NCI-H1048 (cell line): ENCODE measurements around the gene ZNF513.
"Not testable (repeated sequence)": the region's sequence is repeated elsewhere in the genome, so short reads cannot be mapped to it uniquely, and the experiment has no call there.

Experiments
- DNase-seq: peaks from one replicate; lab custom pipeline; 2025; lab: John Stamatoyannopoulos, UW

ZNF513 gene

GRCh38 chr2:27356382-27357181 lies 24.0 kb downstream of the ZNF513 start, which contains the start of gene GTF3C2:
Gene GTF3C2 (minus strand): TSS chr2:27356764. CDS start chr2:27343554, 13,210 bp downstream.
- peak; percentile 94 for DNase-seq

GRCh38 chr2:27356056-27356381 lies 24.5 kb downstream of the ZNF513 start:
- no peak for DNase-seq

GRCh38 chr2:27354597-27354927 lies 26.0 kb downstream of the ZNF513 start:
- no peak for DNase-seq

- DNase-seq = no peak
Measured at GRCh38 chr2:27353762-27354596, 26.6 kb downstream of the ZNF513 start.

GRCh38 chr2:27353386-27353761 lies 27.2 kb downstream of the ZNF513 start:
- not testable (repeated sequence) for DNase-seq

- no peak for DNase-seq
Measured at GRCh38 chr2:27351802-27352598, 28.5 kb downstream of the ZNF513 start.

GRCh38 chr2:27350106-27350693 lies 30.3 kb downstream of the ZNF513 start:
- no peak for DNase-seq

- DNase-seq = no peak
Measured at GRCh38 chr2:27347641-27348040, 32.9 kb downstream of the ZNF513 start.

GRCh38 chr2:27336173-27336572 lies 44.4 kb downstream of the ZNF513 start:
- no peak for DNase-seq

GRCh38 chr2:27335311-27335710 lies 45.2 kb downstream of the ZNF513 start:
- DNase-seq = no peak
